GM19438 (cell line): ENCODE data around the gene FARP1.
"Not testable (repeated sequence)": the region's sequence is repeated elsewhere in the genome, so short reads cannot be mapped to it uniquely, and the experiment has no call there.

Experiments
- ATAC-seq: cut with Tn5 transposase; IDR thresholded peaks from one replicate; pipeline ENCODE4 v1.9.1; 2021; ENCODE audit warnings: low read depth; ENCODE audit not compliant: unreplicated experiment

Gene FARP1

GRCh38 chr13:98411617-98412265 is 268.8 kb downstream of the FARP1 start:
- no peak for ATAC-seq

DNA sequence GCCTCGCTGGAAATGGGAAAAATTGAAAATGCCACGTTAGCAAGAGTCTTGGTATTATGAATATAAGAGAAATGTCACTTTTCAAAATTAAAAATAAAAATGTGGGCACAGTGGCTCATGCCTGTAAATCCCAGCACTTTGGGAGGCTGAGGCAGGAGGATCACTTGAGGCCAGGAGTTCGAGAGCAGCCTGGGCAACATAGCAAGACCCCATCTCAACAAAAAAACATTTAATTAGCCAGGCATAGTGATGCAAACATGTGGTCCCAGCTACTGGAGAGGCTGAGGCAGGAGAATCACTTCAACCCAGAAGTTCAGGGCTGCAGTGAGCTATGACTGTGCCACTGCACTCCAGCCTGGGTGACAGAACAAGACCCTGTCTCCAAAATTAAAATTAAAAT is 270.4 kb downstream of the FARP1 start:
- ATAC-seq = not testable (repeated sequence)

GRCh38 chr13:98413796-98414195 is 270.9 kb downstream of the FARP1 start:
- no peak for ATAC-seq

DNA sequence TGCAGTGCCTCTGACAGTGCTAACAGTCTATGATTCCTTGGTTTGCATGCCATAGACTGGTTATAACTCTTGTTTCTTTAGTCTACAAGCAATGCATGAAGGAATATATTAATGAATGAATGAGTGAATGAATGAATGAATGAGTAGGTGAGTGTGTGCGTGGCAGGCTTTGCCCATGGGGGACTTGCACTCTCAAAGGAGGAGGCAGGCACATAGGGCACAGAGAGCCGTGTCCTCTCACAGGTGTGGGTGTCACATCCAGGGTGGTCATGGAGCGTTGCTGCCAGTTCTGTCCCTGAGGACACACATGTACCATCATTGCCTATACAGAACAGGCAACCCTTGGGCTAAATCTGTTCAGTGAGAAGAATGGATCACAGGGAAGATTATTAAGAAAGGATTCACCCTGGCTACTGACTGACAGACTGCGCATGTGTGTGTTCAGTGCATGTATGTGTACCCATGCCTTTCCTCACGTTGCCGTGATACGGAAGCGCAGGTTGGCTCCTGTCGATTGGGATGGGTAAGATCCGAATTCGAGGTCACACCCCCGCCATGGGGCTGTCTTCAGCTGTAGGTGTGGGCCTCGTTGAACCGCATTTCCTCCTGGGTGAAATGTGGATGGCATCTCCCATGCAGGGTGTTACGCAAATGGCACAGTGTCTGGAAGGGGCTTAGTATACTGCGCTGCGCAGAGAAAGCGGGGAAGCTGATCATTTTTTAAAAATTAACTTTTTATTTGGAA is 272.6 kb downstream of the FARP1 start:
- no peak for ATAC-seq

DNA sequence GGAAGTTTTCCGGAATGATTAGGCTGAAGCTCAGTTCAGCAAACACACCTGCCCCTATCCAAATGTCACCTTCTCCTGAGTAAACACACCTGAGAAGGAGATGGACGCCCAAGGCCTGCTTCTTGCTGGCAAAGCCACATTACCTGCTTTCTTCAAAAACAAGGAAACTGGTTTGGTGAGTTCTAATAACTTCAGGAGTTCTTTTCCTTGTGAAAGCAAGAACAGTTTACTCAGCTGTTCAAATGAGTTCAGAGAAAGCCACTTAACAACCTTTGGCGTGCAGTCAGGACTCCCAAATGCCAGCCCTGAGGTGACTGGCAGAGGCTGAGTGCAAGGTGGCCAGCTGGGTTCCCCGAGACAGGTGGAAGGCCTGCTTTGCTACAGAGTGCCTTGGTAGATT is 273.5 kb downstream of the FARP1 start:
- no peak for ATAC-seq

DNA sequence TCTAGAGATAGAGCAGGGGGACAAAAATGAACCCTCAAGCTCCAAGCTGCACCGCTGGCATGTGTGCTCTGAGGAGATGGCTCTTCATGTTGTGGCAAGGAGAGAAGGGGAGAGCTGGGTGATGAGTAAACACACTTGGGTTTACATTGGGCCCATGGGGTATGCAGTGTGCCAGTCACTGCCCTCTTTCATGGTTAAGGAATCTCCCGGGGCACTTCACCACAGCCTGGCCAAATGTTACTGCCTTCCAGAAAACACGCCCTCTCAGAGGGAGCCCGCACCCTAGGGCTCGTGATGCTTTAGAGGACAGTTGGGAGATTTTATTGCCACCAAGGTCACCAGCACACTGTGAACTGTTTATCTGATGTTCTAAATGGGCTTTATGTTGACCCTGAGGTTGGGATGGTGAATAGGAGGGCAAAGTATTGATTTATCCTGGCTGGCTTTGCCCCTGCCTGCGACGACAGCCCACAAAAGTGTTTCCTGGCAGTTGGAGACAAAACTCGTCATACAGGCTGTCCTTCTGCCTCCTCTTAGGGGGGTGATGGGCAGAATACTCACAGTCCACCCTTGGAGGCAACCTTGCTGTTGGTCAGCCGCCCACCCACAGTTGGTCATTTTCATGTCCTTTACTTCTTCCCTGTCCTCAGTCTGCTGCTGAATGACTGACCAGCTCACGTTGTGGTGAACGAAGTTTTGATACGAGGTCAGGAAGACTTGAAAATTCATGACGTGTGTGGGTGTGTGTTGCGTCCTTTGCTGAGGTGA is 277.1 kb downstream of the FARP1 start:
- no peak for ATAC-seq

DNA sequence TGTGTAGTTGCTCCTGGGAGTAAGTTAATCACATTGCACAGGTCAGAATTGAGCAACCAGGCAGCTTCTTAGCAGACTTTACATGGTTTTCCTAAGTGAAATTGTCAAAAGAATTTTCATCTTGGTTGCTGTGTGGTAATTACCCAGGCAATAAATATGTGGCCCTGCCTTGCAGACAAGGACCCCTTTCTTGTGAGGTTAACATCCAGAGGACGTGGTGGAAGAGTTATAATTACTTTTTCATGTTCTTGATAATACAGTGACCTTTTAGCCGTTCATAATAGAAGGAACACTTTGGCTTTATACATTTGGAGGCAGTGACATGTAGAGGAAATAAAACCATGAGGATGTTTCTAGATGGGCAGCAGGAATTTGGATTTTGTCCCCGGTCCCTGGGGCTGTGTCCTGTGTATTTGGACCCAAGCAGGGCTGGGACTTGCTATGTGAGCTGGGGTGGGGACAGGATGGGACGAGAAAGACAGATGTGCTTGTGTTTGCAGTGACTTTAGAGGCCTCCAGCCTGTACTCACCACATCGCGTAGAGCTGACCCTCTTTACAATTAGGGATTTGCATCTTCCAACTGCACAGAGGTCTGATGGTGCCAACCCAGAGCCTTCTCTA is 277.8 kb downstream of the FARP1 start:
- ATAC-seq = no peak

GRCh38 chr13:98422046-98422445 is 279.2 kb downstream of the FARP1 start:
- no peak for ATAC-seq

DNA sequence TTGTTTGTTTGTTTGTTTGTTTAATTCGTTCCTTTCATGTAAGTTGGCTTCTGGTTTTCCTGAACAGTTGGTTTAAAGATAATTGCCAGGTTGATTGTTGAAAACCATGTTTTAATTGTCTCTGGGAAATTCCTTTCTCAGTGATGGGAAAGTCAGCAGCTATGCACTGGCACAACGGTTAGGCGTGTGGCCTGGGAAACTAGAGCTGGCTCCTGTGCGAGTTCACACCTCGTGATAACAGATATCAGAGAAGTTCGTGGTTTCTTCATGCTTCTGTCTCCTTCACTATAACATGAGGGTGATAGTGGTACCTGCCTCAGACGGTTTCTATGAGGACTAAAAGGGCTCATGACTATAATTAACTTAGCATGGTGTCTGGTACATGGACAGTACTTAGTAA is 280.5 kb downstream of the FARP1 start:
- ATAC-seq = no peak

- ATAC-seq = no peak
Observed at GRCh38 chr13:98427331-98427995, 284.6 kb downstream of the FARP1 start.

DNA sequence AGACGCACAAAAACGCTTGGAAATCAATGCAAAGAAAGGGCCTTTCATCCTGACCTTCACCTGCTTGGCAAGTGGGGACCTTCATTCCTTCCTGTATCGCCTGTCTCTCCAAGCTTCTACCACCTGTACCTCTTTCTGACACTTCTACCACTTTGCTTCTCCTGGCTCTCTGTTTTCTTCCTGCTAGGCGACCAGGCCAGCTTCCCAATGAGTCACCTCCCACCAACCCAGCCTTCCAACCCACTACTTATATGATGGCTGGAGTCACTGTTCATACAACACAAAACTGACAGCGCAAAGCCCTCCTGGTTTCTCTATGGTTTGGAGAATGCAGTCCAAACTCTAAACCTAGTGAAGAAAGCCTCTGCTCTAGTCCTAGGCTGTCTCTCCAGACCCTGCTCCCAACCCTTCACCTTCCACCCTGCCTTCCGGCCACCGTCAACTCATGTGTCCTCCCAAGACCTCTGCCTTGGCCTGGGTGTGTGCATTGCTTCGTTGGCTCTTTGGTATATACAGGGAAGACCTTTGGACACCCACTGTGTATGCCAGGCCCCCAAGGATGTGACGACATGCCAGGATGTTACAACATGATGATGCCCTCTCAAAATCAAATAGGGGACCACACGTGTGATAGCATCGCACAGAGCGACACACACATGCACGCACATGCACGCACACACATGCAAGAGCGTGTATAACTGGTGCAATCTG is 285.5 kb downstream of the FARP1 start:
- ATAC-seq = no peak

GRCh38 chr13:98429081-98429480 is 286.2 kb downstream of the FARP1 start:
- ATAC-seq = no peak

GRCh38 chr13:98429531-98429930 is 286.6 kb downstream of the FARP1 start:
- ATAC-seq = no peak

- no peak for ATAC-seq
Observed at GRCh38 chr13:98429977-98430736, 287.3 kb downstream of the FARP1 start.

DNA sequence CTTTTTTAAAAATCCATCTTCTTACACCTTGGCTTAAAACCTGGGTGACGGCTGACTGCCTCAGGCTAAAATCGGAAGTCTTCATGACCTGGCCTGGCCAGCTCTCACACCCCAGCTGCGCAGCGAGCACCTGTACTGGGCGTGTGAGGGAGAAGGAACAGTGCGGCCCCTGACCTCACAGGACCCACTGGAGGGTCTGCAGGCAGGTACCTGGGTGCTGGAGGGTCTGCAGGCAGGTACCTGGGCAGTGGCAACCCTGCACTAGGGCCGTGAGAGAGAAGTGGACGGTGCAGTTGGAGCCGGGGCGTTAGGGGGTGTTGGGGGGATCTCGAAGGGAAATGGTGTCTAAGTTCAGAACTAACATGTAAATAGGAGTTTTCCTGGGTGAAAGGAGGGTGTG is 289.7 kb downstream of the FARP1 start:
- ATAC-seq = no peak

DNA sequence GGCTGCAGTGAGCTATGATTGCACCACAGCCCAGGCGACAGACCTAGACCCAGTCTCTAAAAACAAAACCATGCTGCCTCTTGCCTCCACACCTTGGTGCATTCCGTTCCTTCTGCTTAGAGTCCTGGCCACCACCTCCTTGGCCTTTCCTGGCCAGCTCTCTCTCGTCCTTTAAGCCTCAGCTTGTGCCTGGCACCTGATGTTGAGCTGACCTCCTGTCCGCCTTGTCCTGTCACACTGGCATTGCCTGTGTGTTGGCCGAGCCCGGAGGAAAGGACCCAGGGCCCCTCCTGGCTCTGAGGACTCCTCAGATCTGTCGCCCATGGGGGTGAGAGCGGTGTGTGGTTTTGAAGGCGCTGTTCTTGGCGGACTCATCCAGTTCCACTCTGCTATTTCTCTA is 290.8 kb downstream of the FARP1 start:
- no peak for ATAC-seq

DNA sequence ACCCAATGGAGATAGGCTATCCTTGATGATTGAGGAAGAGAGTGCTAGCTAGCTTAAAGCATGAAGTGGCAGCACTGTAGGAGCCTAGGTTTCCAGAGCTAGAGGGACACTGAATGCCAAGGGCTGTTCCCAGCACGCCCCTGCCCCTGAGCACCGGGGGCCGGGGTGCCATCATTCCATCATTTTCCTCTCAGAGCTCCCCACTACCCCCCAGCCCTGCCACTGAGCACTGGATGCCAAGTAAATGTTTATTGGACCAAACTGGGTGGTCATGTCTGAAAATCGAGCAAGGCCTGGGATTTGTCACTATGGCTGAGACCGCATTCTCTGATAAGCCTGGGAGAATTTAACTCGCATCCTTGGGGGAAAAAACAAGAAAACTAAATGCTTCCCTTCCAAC is 291.2 kb downstream of the FARP1 start:
- ATAC-seq = no peak

- no peak for ATAC-seq
Observed at GRCh38 chr13:98435376-98435775, 292.5 kb downstream of the FARP1 start.

GRCh38 chr13:98436233-98436910 is 293.5 kb downstream of the FARP1 start:
- ATAC-seq = no peak
